Stomach smooth muscle (tissue), 2 donors: Measurements from ENCODE around the gene PDIA5.

Experiments used
- H3K27ac ChIP-seq: one replicate; pipeline ENCODE4 v1.7.0; 2013; ENCODE audit warnings: mild to moderate bottlenecking, low read length, inconsistent platforms
- H3K27me3 ChIP-seq, 2 donors: one replicate each; pipeline ENCODE4 v1.7.0; 2013; ENCODE audit warnings: low read length in 2 of 2; ENCODE audit not compliant: insufficient read depth in 2 of 2, control insufficient read depth in 1 of 2
- H3K36me3 ChIP-seq, 2 donors: one replicate each; pipeline ENCODE4 v1.7.0; 2013; ENCODE audit warnings: low read length in 2 of 2; ENCODE audit not compliant: control insufficient read depth in 2 of 2, insufficient read depth in 2 of 2
- H3K4me1 ChIP-seq: one replicate; pipeline ENCODE4 v1.7.0; 2013; ENCODE audit warnings: low read length; ENCODE audit not compliant: control insufficient read depth, insufficient read depth
- H3K4me3 ChIP-seq, 2 donors: one replicate each; pipeline ENCODE4 v1.7.0; 2013; ENCODE audit warnings: low read length in 2 of 2
- H3K9ac ChIP-seq, 2 donors: one replicate each; pipeline ENCODE4 v1.7.0; 2013; ENCODE audit warnings: low read length in 2 of 2, mild to moderate bottlenecking in 1 of 2
- H3K9me3 ChIP-seq, 2 donors: one replicate each; pipeline ENCODE4 v1.7.0; 2013; ENCODE audit warnings: low read length in 2 of 2; ENCODE audit not compliant: control insufficient read depth in 2 of 2
- donor health status: healthy.
- donor health status: Pancreatic carcinoma.

Gene PDIA5

GRCh38 chr3:123083383-123084124 is 16.7 kb downstream of the PDIA5 start:
- no peaks in the 10 kb centered on the region for H3K27me3 ChIP-seq
- H3K4me3 ChIP-seq, result no peak overlapping the region
- no peak overlapping the region for H3K9ac ChIP-seq
- H3K36me3 ChIP-seq, result no peaks in the 10 kb centered on the region
- peaks cover 29% of the 10 kb centered on the region for H3K4me1 ChIP-seq
- H3K27ac ChIP-seq, result no peak overlapping the region
- no peaks in the 10 kb centered on the region for H3K9me3 ChIP-seq

- Histone ChIP-seq H3K27ac (no peak overlapping the region), H3K36me3 (no peaks in the 10 kb centered on the region), H3K4me1 (peaks cover 33% of the 10 kb centered on the region), H3K9ac (no peak overlapping the region), H3K27me3 (no peaks in the 10 kb centered on the region), H3K9me3 (no peaks in the 10 kb centered on the region), H3K4me3 (no peak overlapping the region)
Measured at GRCh38 chr3:123084192-123084591, 17.4 kb downstream of the PDIA5 start.

GRCh38 chr3:123084738-123085237 is 18.0 kb downstream of the PDIA5 start:
- no peak overlapping the region for H3K4me3 ChIP-seq
- H3K9ac ChIP-seq, result no peak overlapping the region
- no peaks in the 10 kb centered on the region for H3K27me3 ChIP-seq
- H3K36me3 ChIP-seq, result no peaks in the 10 kb centered on the region
- H3K9me3 ChIP-seq, result no peaks in the 10 kb centered on the region
- H3K27ac ChIP-seq, result no peak overlapping the region
- H3K4me1 ChIP-seq, result peaks cover 39% of the 10 kb centered on the region

- no peak overlapping the region for H3K4me3 ChIP-seq
- H3K27ac ChIP-seq, result no peak overlapping the region
- peaks cover 46% of the 10 kb centered on the region for H3K4me1 ChIP-seq
- H3K27me3 ChIP-seq, result no peaks in the 10 kb centered on the region
- H3K36me3 ChIP-seq, result no peaks in the 10 kb centered on the region
- H3K9ac ChIP-seq, result no peak overlapping the region
- H3K9me3 ChIP-seq, result no peaks in the 10 kb centered on the region
Measured at GRCh38 chr3:123085293-123085931, 18.6 kb downstream of the PDIA5 start.

- Histone ChIP-seq H3K4me1 (peaks cover 51% of the 10 kb centered on the region), H3K27ac (no peak overlapping the region), H3K9ac (no peak overlapping the region), H3K36me3 (no peaks in the 10 kb centered on the region), H3K4me3 (no peak overlapping the region), H3K27me3 (no peaks in the 10 kb centered on the region), H3K9me3 (no peaks in the 10 kb centered on the region)
Measured at GRCh38 chr3:123085932-123086627, 19.3 kb downstream of the PDIA5 start.

GRCh38 chr3:123088387-123088786 is 21.6 kb downstream of the PDIA5 start:
- Histone ChIP-seq H3K9me3 (no peaks in the 10 kb centered on the region), H3K9ac (no peak overlapping the region), H3K27ac (no peak overlapping the region), H3K4me1 (peaks cover 50% of the 10 kb centered on the region), H3K4me3 (no peak overlapping the region), H3K27me3 (no peaks in the 10 kb centered on the region), H3K36me3 (peaks cover 0 to 2% of the 10 kb centered on the region in 2 donors)

GRCh38 chr3:123089611-123090331 is 22.9 kb downstream of the PDIA5 start:
- Histone ChIP-seq H3K27me3 (no peaks in the 10 kb centered on the region), H3K4me1 (peaks cover 37% of the 10 kb centered on the region), H3K9ac (peak overlapping the region in 1 of 2 donors; percentile 21), H3K36me3 (peaks cover 0 to 4% of the 10 kb centered on the region in 2 donors), H3K27ac (peak overlapping the region; percentile 69), H3K9me3 (no peaks in the 10 kb centered on the region), H3K4me3 (peak overlapping the region in 1 of 2 donors; percentile 29)

- Histone ChIP-seq H3K27ac (no peak overlapping the region), H3K9ac (no peak overlapping the region), H3K4me1 (peaks cover 27% of the 10 kb centered on the region)
Measured at GRCh38 chr3:123090728-123091531, 24.1 kb downstream of the PDIA5 start.

GRCh38 chr3:123092243-123092642 is 25.4 kb downstream of the PDIA5 start:
- H3K36me3 ChIP-seq, result peaks cover 0 to 4% of the 10 kb centered on the region in 2 donors
- H3K4me3 ChIP-seq, result no peak overlapping the region
- no peak overlapping the region for H3K9ac ChIP-seq
- no peaks in the 10 kb centered on the region for H3K9me3 ChIP-seq
- H3K4me1 ChIP-seq, result peaks cover 40% of the 10 kb centered on the region
- H3K27me3 ChIP-seq, result no peaks in the 10 kb centered on the region
- no peak overlapping the region for H3K27ac ChIP-seq

More at GRCh38 chr3:123090728-123091531, 24.1 kb downstream of the PDIA5 start:
- no peak overlapping the region for H3K4me3 ChIP-seq
- no peaks in the 10 kb centered on the region for H3K9me3 ChIP-seq
- no peaks in the 10 kb centered on the region for H3K27me3 ChIP-seq
- peaks cover 0 to 4% of the 10 kb centered on the region in 2 donors for H3K36me3 ChIP-seq

- Histone ChIP-seq H3K4me3 (no peak overlapping the region), H3K4me1 (peaks cover 55% of the 10 kb centered on the region), H3K9me3 (no peaks in the 10 kb centered on the region), H3K9ac (no peak overlapping the region), H3K27me3 (no peaks in the 10 kb centered on the region), H3K27ac (no peak overlapping the region), H3K36me3 (peaks cover 0 to 4% of the 10 kb centered on the region in 2 donors)
Measured at GRCh38 chr3:123093696-123094095, 26.9 kb downstream of the PDIA5 start.
